Thoracic aorta (tissue), 2 donors: ENCODE results near the gene BAG1. TPM values are rescaled to one million over a fixed set of nuclear protein-coding genes. Genes with fewer than 3 reads are reported as not detected.

Source experiments
- ATAC-seq: fragments of 150-250 bp; one replicate; pipeline ENCODE4 v1.8.0; 2017; ENCODE audit warnings: low read depth; ENCODE audit not compliant: insufficient number of reproducible peaks, low FRiP score
- DNase-seq: peaks from one replicate; pipeline ENCODE4 v3.0.0-alpha.2; 2020; ENCODE audit warnings: low spot score
- H3K27ac ChIP-seq, 2 donors: fragments of 200-600 bp; sonication (generic); 1 replicate in 1 of 2; 2 replicates in 1 of 2; pipeline ENCODE4 v1.5.1; 2016; ENCODE audit warnings: mild to moderate bottlenecking in 2 of 2, moderate library complexity in 2 of 2
- H3K27me3 ChIP-seq: fragments of 200-600 bp; sonication (generic); replicated peaks from 2 replicates; pipeline ENCODE4 v1.6.0; 2016; ENCODE audit warnings: mild to moderate bottlenecking; ENCODE audit not compliant: insufficient read depth
- H3K36me3 ChIP-seq: fragments of 200-600 bp; sonication (generic); one replicate; pipeline ENCODE4 v1.5.1; 2016
- H3K4me1 ChIP-seq, 2 donors: fragments of 200-600 bp; sonication (generic); 1 replicate in 1 of 2; 2 replicates in 1 of 2; pipeline versions ENCODE4 v1.5.1 to v1.6.0; 2016; ENCODE audit warnings: low read depth in 2 of 2, mild to moderate bottlenecking in 1 of 2; ENCODE audit not compliant: control insufficient read depth in 1 of 2
- H3K4me3 ChIP-seq: fragments of 200-600 bp; sonication (generic); 2 replicates; pipeline ENCODE4 v1.5.1; 2016; ENCODE audit warnings: mild to moderate bottlenecking
- H3K9me3 ChIP-seq: fragments of 200-600 bp; sonication (generic); 2 replicates; pipeline ENCODE4 v1.5.1; 2016
- CTCF ChIP-seq: fragments of 200-600 bp; sonication (generic); IDR thresholded peaks from one replicate; pipeline ENCODE4 v1.5.1; 2019; ENCODE audit warnings: antibody characterized with exemption
- total RNA-seq, 2 donors: library from RNA; depleted of rRNA; stranded (reverse); fragments of >200 nt; gene quantifications; one replicate each; pipeline versions ENCODE4 v1.1.0 to v1.2.3, GENCODE V29; 2016

The BAG1 gene
- total RNA-seq, 2 donors from 2014 or later: 30.6 to 40.5 TPM

- Histone ChIP-seq H3K9me3 (no peaks in the 10 kb centered on the region), H3K36me3 (peaks cover 15% of the 10 kb centered on the region), H3K4me1 (peaks cover 0 to 7% of the 10 kb centered on the region in 2 donors), H3K27me3 (no peaks in the 10 kb centered on the region), H3K27ac (no peak overlapping the region), H3K4me3 (no peak overlapping the region)
- no peak for DNase-seq
- no peak for ATAC-seq
- no peak for TF ChIP-seq CTCF
These were observed 21.0 kb upstream of the BAG1 start for GRCh38 chr9:33285502-33285901.

GRCh38 chr9:33277484-33277883 lies 13.0 kb upstream of the BAG1 start:
- TF ChIP-seq CTCF: no peak
- ATAC-seq: no peak
- Histone ChIP-seq H3K27ac (no peak overlapping the region), H3K36me3 (peaks cover 73% of the 10 kb centered on the region), H3K4me1 (no peaks in the 10 kb centered on the region), H3K4me3 (no peak overlapping the region), H3K27me3 (no peaks in the 10 kb centered on the region), H3K9me3 (no peaks in the 10 kb centered on the region)
- no peak for DNase-seq

DNA sequence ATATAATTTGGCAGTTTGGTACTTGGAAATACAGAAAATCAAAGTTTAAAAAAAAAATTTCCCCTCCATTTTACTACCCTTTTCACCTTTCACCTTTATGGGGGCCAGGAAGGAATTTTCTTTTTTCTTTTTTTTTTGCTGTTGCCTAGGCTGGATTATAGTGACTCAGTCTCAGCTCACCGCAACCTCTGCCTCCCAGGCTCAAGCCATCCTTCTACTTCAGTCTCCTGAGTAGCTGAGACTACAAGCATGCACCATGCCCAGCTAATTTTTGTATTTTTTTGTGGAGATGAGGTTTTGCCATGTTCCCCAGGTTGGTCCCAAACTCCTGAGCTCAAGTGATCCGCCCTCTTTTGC lies 9.4 kb upstream of the BAG1 start:
- no peaks in the 10 kb centered on the region for H3K27me3 ChIP-seq
- H3K9me3 ChIP-seq: no peaks in the 10 kb centered on the region
- no peak overlapping the region for H3K27ac ChIP-seq
- H3K4me1 ChIP-seq: no peaks in the 10 kb centered on the region
- H3K36me3 ChIP-seq: peaks cover 74% of the 10 kb centered on the region
- DNase-seq (no peak), ATAC-seq (no peak)
- no peak overlapping the region for H3K4me3 ChIP-seq
- TF ChIP-seq CTCF: no peak

GRCh38 chr9:33273266-33273971 lies 8.9 kb upstream of the BAG1 start:
- H3K36me3 ChIP-seq: peaks cover 69% of the 10 kb centered on the region
- no peak for TF ChIP-seq CTCF
- DNase-seq: no peak
- no peak overlapping the region for H3K27ac ChIP-seq
- H3K4me1 ChIP-seq: no peaks in the 10 kb centered on the region
- no peak for ATAC-seq
- H3K9me3 ChIP-seq: no peaks in the 10 kb centered on the region
- H3K4me3 ChIP-seq: no peak overlapping the region
- no peaks in the 10 kb centered on the region for H3K27me3 ChIP-seq

- no peak for TF ChIP-seq CTCF
- ATAC-seq (no peak), DNase-seq (no peak)
- H3K4me1 ChIP-seq: no peaks in the 10 kb centered on the region
- no peak overlapping the region for H3K4me3 ChIP-seq
- no peaks in the 10 kb centered on the region for H3K27me3 ChIP-seq
- no peak overlapping the region for H3K27ac ChIP-seq
- H3K36me3 ChIP-seq: peaks cover 63% of the 10 kb centered on the region
- no peaks in the 10 kb centered on the region for H3K9me3 ChIP-seq
These were observed 7.6 kb upstream of the BAG1 start for GRCh38 chr9:33272061-33272460.
